Liver (tissue), 3 donors: ENCODE data around the gene HACL1.

Source experiments
- EGR1 ChIP-seq, 2 donors: IDR thresholded peaks; 2 replicates each; pipeline ENCODE4 v1.6.1; 2016 to 2018; ENCODE audit warnings: antibody characterized with exemption in 2 of 2, low read depth in 2 of 2
- FOXA1 ChIP-seq: IDR thresholded peaks from 2 replicates; pipeline ENCODE4 v1.6.1; 2016; ENCODE audit warnings: antibody characterized with exemption
- GABPA ChIP-seq, 2 donors: IDR thresholded peaks in 1 of 2; conservative IDR thresholded peaks in 1 of 2; 2 replicates each; pipeline ENCODE4 v1.6.1; 2016; ENCODE audit warnings: antibody characterized with exemption in 2 of 2, mild to moderate bottlenecking in 1 of 2, moderate library complexity in 1 of 2
- JUND ChIP-seq, 2 donors: IDR thresholded peaks; 2 replicates each; pipeline ENCODE4 v1.6.1; 2016; ENCODE audit warnings: antibody characterized with exemption in 2 of 2
- RAD21 ChIP-seq, 2 donors: IDR thresholded peaks; 2 replicates each; pipeline ENCODE4 v1.6.1; 2016; ENCODE audit warnings: antibody characterized with exemption in 2 of 2, mild to moderate bottlenecking in 2 of 2
- RXRA ChIP-seq, 2 donors: IDR thresholded peaks; 2 replicates each; pipeline ENCODE4 v1.6.1; 2017 to 2018; ENCODE audit warnings: antibody characterized with exemption in 2 of 2, mild to moderate bottlenecking in 1 of 2
- TAF1 ChIP-seq: conservative IDR thresholded peaks from 2 replicates; pipeline ENCODE4 v1.6.1; 2016; ENCODE audit warnings: antibody characterized with exemption, mild to moderate bottlenecking
- YY1 ChIP-seq: IDR thresholded peaks from 2 replicates; pipeline ENCODE4 v1.6.1; 2016; ENCODE audit warnings: antibody characterized with exemption, mild to moderate bottlenecking
- TF ChIP-seq, protein P1 (sequence below): IDR thresholded peaks from 2 replicates; pipeline ENCODE4 v1.6.1; 2016; ENCODE audit warnings: antibody characterized with exemption, mild to moderate bottlenecking
- TF ChIP-seq, protein P2 (sequence below): IDR thresholded peaks from 2 replicates; pipeline ENCODE4 v1.6.1; 2016; ENCODE audit warnings: antibody characterized with exemption
- TF ChIP-seq, protein P3 (sequence below): fragments of 150-350 bp; IDR thresholded peaks from 2 replicates; pipeline ENCODE4 v1.5.1; 2017; ENCODE audit warnings: improper control_type of control experiment, low read depth, low read length; ENCODE audit not compliant: missing input control
- TF ChIP-seq, protein P4 (sequence below): IDR thresholded peaks from 2 replicates; pipeline ENCODE4 v1.6.1; 2016; ENCODE audit warnings: antibody characterized with exemption
- TF ChIP-seq, protein P5 (sequence below): IDR thresholded peaks from 2 replicates; pipeline ENCODE4 v1.6.1; 2016; ENCODE audit warnings: antibody characterized with exemption
- donor health status: healthy.
- donor health status: healthy.

DNA sequence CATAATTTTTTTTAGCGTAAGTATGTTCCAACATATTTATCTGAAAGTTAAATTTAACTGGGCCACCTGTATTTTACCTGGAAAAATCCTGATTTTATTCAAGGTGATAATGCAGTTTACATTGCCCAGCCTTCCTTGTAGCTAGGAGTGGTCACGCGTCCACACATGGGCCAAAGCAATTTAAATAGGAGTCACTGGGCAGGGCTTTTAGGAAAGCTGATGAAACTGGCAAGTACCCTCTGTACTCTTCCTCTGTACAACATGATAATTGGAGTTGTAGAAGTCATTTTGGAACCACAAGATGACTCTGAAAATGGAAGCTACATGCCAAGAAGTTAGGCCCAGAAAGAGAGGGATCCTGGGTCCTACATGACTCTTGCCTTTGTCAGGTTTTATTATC is 9.6 kb upstream of the HACL1 start:
- TF ChIP-seq, protein P1, sequence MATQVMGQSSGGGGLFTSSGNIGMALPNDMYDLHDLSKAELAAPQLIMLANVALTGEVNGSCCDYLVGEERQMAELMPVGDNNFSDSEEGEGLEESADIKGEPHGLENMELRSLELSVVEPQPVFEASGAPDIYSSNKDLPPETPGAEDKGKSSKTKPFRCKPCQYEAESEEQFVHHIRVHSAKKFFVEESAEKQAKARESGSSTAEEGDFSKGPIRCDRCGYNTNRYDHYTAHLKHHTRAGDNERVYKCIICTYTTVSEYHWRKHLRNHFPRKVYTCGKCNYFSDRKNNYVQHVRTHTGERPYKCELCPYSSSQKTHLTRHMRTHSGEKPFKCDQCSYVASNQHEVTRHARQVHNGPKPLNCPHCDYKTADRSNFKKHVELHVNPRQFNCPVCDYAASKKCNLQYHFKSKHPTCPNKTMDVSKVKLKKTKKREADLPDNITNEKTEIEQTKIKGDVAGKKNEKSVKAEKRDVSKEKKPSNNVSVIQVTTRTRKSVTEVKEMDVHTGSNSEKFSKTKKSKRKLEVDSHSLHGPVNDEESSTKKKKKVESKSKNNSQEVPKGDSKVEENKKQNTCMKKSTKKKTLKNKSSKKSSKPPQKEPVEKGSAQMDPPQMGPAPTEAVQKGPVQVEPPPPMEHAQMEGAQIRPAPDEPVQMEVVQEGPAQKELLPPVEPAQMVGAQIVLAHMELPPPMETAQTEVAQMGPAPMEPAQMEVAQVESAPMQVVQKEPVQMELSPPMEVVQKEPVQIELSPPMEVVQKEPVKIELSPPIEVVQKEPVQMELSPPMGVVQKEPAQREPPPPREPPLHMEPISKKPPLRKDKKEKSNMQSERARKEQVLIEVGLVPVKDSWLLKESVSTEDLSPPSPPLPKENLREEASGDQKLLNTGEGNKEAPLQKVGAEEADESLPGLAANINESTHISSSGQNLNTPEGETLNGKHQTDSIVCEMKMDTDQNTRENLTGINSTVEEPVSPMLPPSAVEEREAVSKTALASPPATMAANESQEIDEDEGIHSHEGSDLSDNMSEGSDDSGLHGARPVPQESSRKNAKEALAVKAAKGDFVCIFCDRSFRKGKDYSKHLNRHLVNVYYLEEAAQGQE, result no peak
- TF ChIP-seq, protein P2, sequence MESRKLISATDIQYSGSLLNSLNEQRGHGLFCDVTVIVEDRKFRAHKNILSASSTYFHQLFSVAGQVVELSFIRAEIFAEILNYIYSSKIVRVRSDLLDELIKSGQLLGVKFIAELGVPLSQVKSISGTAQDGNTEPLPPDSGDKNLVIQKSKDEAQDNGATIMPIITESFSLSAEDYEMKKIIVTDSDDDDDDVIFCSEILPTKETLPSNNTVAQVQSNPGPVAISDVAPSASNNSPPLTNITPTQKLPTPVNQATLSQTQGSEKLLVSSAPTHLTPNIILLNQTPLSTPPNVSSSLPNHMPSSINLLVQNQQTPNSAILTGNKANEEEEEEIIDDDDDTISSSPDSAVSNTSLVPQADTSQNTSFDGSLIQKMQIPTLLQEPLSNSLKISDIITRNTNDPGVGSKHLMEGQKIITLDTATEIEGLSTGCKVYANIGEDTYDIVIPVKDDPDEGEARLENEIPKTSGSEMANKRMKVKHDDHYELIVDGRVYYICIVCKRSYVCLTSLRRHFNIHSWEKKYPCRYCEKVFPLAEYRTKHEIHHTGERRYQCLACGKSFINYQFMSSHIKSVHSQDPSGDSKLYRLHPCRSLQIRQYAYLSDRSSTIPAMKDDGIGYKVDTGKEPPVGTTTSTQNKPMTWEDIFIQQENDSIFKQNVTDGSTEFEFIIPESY, result no peak
- TF ChIP-seq, protein P3, sequence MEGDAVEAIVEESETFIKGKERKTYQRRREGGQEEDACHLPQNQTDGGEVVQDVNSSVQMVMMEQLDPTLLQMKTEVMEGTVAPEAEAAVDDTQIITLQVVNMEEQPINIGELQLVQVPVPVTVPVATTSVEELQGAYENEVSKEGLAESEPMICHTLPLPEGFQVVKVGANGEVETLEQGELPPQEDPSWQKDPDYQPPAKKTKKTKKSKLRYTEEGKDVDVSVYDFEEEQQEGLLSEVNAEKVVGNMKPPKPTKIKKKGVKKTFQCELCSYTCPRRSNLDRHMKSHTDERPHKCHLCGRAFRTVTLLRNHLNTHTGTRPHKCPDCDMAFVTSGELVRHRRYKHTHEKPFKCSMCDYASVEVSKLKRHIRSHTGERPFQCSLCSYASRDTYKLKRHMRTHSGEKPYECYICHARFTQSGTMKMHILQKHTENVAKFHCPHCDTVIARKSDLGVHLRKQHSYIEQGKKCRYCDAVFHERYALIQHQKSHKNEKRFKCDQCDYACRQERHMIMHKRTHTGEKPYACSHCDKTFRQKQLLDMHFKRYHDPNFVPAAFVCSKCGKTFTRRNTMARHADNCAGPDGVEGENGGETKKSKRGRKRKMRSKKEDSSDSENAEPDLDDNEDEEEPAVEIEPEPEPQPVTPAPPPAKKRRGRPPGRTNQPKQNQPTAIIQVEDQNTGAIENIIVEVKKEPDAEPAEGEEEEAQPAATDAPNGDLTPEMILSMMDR, result no peak
- TF ChIP-seq, protein P4, sequence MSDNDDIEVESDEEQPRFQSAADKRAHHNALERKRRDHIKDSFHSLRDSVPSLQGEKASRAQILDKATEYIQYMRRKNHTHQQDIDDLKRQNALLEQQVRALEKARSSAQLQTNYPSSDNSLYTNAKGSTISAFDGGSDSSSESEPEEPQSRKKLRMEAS, result no peak
- TF ChIP-seq GABPA (IDR thresholded peaks at IDR 0.05 in 1 of 2, conservative IDR thresholded peaks at IDR 0.05 in 1 of 2) (no peak), RAD21 (IDR thresholded peaks at IDR 0.05) (no peak), JUND (IDR thresholded peaks at IDR 0.05) (no peak), FOXA1 (no peak), EGR1 (IDR thresholded peaks at IDR 0.05; ENCODE audit: low read depth in 2 of 2) (no peak), YY1 (no peak), RXRA (IDR thresholded peaks at IDR 0.05) (no peak), TAF1 (no peak)
- TF ChIP-seq, protein P5, sequence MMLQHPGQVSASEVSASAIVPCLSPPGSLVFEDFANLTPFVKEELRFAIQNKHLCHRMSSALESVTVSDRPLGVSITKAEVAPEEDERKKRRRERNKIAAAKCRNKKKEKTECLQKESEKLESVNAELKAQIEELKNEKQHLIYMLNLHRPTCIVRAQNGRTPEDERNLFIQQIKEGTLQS, result no peak
